Gastroesophageal sphincter (tissue), 4 donors: ENCODE measurements around the gene CWF19L1. TPM values are rescaled to one million over a fixed set of nuclear protein-coding genes. Genes with fewer than 3 reads are reported as not detected.

Source experiments
- ATAC-seq: fragments of 150-250 bp; one replicate; pipeline ENCODE4 v1.9.1; 2016; ENCODE audit warnings: mild to moderate bottlenecking, moderate library complexity
- H3K27ac ChIP-seq, 4 donors: fragments of 200-600 bp; sonication (generic) in 3 of 4; 1 replicate in 3 of 4; 2 replicates in 1 of 4; pipeline ENCODE4 v1.5.1; 2016 to 2019
- H3K27me3 ChIP-seq: fragments of 200-600 bp; sonication (generic); one replicate; pipeline ENCODE4 v1.5.1; 2019
- H3K36me3 ChIP-seq, 2 donors: fragments of 200-600 bp; sonication (generic); one replicate each; pipeline ENCODE4 v1.5.1; 2019; ENCODE audit warnings: control low read depth in 1 of 2
- H3K4me1 ChIP-seq, 3 donors: fragments of 200-600 bp; sonication (generic); 1 replicate in 2 of 3; 2 replicates in 1 of 3; pipeline ENCODE4 v1.5.1; 2016 to 2019; ENCODE audit warnings: control low read depth in 2 of 3
- H3K4me3 ChIP-seq, 2 donors: fragments of 200-600 bp; sonication (generic); one replicate each; pipeline ENCODE4 v1.5.1; 2019; ENCODE audit warnings: mild to moderate bottlenecking in 1 of 2, moderate library complexity in 1 of 2
- H3K9me3 ChIP-seq, 3 donors: fragments of 200-600 bp; sonication (generic); one replicate each; pipeline ENCODE4 v1.5.1; 2017 to 2019; ENCODE audit warnings: control low read depth in 2 of 3
- EP300 ChIP-seq: sonication (generic); formaldehyde crosslinking; IDR thresholded peaks from one replicate; pipeline ENCODE4 v1.6.1; 2017; ENCODE audit warnings: antibody characterized with exemption, mild to moderate bottlenecking
- POLR2A ChIP-seq, 2 donors: fragments of 450-650 bp; IDR thresholded peaks; one replicate each; pipeline ENCODE4 v1.6.1; 2017; ENCODE audit warnings: antibody characterized with exemption in 2 of 2, mild to moderate bottlenecking in 2 of 2, moderate library complexity in 1 of 2
- POLR2AphosphoS5 ChIP-seq: sonication (generic); formaldehyde crosslinking; IDR thresholded peaks from one replicate; pipeline ENCODE4 v1.6.1; 2017; ENCODE audit warnings: antibody characterized with exemption
- WGBS, 2 donors: methylation state at CpG; one replicate each; pipeline ENCODE4 v1.1.5; 2018; ENCODE audit warnings: low coverage in 1 of 2; 5-methylcytosine and 5-hydroxymethylcytosine counted together
- total RNA-seq, 4 donors: library from RNA; depleted of rRNA; stranded (reverse); fragments of >200 nt; gene quantifications; one replicate each; pipeline ENCODE4 v1.1.0, GENCODE V29; 2016
- TF ChIP-seq, protein P1 (sequence below), 4 experiments: fragments of 200-600 bp in 2 of 4; fragments of 450-650 bp in 2 of 4; sonication (generic) in 1 of 4; IDR thresholded peaks; one replicate each; pipeline ENCODE4 v1.5.1; 2017 to 2019; ENCODE audit warnings: antibody characterized with exemption in 4 of 4, mild to moderate bottlenecking in 2 of 4, moderate library complexity in 2 of 4

The CWF19L1 gene
- total RNA-seq, 4 donors from 2014 or later = 9.3 to 20.7 (median 15.8) TPM

DNA sequence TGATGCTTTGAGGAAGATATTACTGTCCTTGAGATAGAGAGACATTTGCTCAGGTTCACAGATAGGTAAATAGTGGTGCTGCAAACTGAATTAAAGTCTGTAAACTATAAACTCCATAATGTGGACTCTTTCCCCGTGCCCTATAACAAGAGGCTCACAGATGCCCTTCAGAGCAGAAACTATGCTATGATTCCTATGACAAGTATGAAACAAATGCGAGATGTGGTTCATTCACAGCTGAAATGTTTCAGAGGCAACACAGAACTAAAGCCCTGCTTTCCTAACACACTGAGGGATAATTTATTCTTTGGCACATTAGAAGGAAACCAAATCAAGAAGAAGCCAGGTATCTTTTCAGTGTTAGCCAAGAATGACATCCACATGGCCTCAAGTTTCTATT lies 51.4 kb downstream of the CWF19L1 start:
- TF ChIP-seq POLR2A (IDR thresholded peaks at IDR 0.05) = no peak
- TF ChIP-seq EP300 = no peak
- TF ChIP-seq, protein P1, sequence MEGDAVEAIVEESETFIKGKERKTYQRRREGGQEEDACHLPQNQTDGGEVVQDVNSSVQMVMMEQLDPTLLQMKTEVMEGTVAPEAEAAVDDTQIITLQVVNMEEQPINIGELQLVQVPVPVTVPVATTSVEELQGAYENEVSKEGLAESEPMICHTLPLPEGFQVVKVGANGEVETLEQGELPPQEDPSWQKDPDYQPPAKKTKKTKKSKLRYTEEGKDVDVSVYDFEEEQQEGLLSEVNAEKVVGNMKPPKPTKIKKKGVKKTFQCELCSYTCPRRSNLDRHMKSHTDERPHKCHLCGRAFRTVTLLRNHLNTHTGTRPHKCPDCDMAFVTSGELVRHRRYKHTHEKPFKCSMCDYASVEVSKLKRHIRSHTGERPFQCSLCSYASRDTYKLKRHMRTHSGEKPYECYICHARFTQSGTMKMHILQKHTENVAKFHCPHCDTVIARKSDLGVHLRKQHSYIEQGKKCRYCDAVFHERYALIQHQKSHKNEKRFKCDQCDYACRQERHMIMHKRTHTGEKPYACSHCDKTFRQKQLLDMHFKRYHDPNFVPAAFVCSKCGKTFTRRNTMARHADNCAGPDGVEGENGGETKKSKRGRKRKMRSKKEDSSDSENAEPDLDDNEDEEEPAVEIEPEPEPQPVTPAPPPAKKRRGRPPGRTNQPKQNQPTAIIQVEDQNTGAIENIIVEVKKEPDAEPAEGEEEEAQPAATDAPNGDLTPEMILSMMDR (IDR thresholded peaks at IDR 0.05) = no peak
- TF ChIP-seq POLR2AphosphoS5 = no peak
- H3K4me1 ChIP-seq = no peaks in the 10 kb centered on the region
- H3K27ac ChIP-seq = no peak overlapping the region
- no peak overlapping the region for H3K4me3 ChIP-seq
- WGBS, 2 donors = 83 to 84% methylated on average over 2 of the region's 2 CpGs
- H3K36me3 ChIP-seq = peaks cover 14 to 99% of the 10 kb centered on the region in 2 donors
- ATAC-seq = no peak
- H3K27me3 ChIP-seq = no peaks in the 10 kb centered on the region
- H3K9me3 ChIP-seq = no peaks in the 10 kb centered on the region

DNA sequence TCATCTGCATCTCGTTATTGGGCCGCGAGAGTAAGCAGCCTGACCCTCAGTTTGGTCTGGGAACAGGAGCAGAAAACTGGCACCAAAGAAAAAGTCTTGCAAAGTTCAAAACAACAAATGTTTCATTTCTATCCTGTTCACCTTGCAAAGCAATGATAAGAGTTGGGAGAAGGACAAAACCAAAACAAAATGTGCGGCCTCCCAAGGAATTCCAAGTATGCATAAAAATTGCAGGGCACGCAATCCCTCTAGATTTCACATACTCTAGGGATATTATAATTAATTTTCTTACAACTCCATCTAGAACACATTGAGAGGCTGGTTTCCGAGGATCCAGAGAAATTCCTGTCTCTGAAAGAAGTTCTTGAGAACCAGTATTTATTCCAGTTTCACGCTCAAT lies 58.1 kb downstream of the CWF19L1 start:
- 79 to 86% methylated on average over 4 to 7 of the region's 7 CpGs for WGBS, 2 donors
- Histone ChIP-seq H3K4me1 (no peaks in the 10 kb centered on the region), H3K27ac (no peak overlapping the region), H3K4me3 (no peak overlapping the region), H3K36me3 (peaks cover 10 to 85% of the 10 kb centered on the region in 2 donors), H3K27me3 (no peaks in the 10 kb centered on the region), H3K9me3 (no peaks in the 10 kb centered on the region)
- ATAC-seq = no peak
- TF ChIP-seq, protein P1 (IDR thresholded peaks at IDR 0.05) = no peak
- TF ChIP-seq EP300 (no peak), POLR2A (IDR thresholded peaks at IDR 0.05) (no peak), POLR2AphosphoS5 (no peak)

DNA sequence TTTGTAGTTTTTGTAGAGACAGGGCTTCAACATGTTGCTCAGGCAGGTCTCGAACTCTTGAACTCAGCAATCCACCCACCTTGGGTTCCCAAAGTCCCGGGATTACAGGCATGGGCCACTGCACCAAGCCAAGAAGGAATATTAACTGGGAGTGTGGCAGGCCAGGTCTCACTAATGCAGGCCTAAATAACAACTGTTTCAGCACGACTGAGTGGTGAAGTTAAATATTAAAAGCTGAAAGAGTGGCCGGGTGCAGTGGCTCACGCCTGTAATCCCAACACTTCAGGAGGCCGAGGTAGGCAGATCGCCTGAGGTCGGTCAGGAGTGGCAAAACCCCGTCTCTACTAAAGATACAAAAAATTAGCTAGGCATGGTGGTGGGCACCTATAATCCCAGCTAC lies 59.2 kb downstream of the CWF19L1 start:
- ATAC-seq = no peak
- WGBS, 2 donors = 98 to 100% methylated on average over 5 to 8 of the region's 9 CpGs
- Histone ChIP-seq H3K27me3 (no peaks in the 10 kb centered on the region), H3K4me3 (no peak overlapping the region), H3K27ac (no peak overlapping the region), H3K9me3 (no peaks in the 10 kb centered on the region), H3K4me1 (no peaks in the 10 kb centered on the region), H3K36me3 (peaks cover 18 to 85% of the 10 kb centered on the region in 2 donors)
- TF ChIP-seq EP300 (no peak), POLR2A (IDR thresholded peaks at IDR 0.05) (no peak), POLR2AphosphoS5 (no peak)
- TF ChIP-seq, protein P1 (IDR thresholded peaks at IDR 0.05) = no peak

DNA sequence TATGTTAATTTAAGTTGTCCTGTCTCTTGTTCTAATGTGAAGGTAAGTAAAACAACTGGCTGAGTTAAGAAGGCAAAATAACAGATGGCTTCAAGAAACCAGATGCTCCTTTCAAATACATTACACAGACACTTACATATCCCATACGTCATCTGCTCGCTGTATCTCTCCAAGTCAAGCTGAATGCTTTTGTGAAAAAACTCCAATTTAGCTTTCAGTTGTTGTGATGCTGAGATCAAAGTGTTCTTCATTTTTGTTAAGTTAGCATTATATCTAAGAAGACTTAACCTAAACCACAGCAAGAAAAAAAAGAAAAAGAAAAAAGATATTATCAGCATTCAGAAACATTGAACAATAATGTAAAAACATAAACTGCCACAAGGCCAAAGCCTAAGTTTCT lies 63.1 kb downstream of the CWF19L1 start:
- Histone ChIP-seq H3K36me3 (peaks cover 16 to 92% of the 10 kb centered on the region in 2 donors), H3K4me3 (no peak overlapping the region), H3K27me3 (no peaks in the 10 kb centered on the region), H3K27ac (no peak overlapping the region), H3K4me1 (no peaks in the 10 kb centered on the region), H3K9me3 (no peaks in the 10 kb centered on the region)
- WGBS, 2 donors = 100% methylated on average over 2 of the region's 2 CpGs
- TF ChIP-seq POLR2A (IDR thresholded peaks at IDR 0.05) (no peak), EP300 (no peak), POLR2AphosphoS5 (no peak)
- TF ChIP-seq, protein P1 (IDR thresholded peaks at IDR 0.05) = no peak
- no peak for ATAC-seq

DNA sequence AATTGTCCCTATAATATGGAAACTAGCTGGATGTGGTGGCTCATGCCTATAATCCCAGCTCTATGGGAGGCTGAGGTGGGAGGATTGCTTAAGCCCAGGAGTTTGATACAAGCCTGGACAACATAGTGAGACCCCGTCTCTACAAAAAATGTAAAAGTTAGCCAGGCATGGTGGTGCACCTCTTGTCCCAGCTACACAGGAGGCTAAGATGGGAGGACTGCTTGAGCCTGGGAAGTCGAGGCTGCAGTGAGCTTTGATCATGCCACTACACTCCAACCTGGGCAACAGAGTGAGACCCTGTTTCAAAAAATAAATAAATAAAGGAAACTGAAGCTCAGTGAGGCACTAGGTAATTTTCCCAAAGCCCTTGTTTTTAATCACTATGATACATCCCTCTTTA lies 65.9 kb downstream of the CWF19L1 start:
- TF ChIP-seq, protein P1 (IDR thresholded peaks at IDR 0.05) = no peak
- TF ChIP-seq POLR2AphosphoS5 = no peak
- no peak for TF ChIP-seq EP300
- no peak for TF ChIP-seq POLR2A (IDR thresholded peaks at IDR 0.05)
- H3K27ac ChIP-seq = no peak overlapping the region
- H3K9me3 ChIP-seq = no peaks in the 10 kb centered on the region
- H3K4me1 ChIP-seq = no peaks in the 10 kb centered on the region
- WGBS, 2 donors = 88 to 100% methylated on average over 1 to 2 of the region's 2 CpGs
- ATAC-seq = no peak
- H3K27me3 ChIP-seq = no peaks in the 10 kb centered on the region
- no peak overlapping the region for H3K4me3 ChIP-seq
- H3K36me3 ChIP-seq = peaks cover 10 to 97% of the 10 kb centered on the region in 2 donors
